Activated CD4-positive, CD25-positive, alpha-beta regulatory T cell treated with anti-CD3 and anti-CD28 coated beads, Interleukin-2, amount 50 U/mL, for 24 hours (primary cell): ENCODE results near the gene RFXANK.
"Not testable (repeated sequence)": the region's sequence is repeated elsewhere in the genome, so short reads cannot be mapped to it uniquely, and the experiment has no call there.

ENCODE experiments used
- ATAC-seq, 2 donors: fragments of 150-1000 bp; cut with Tn5 transposase; one replicate each; pipeline ENCODE4 v1.10.0; 2021; ENCODE audit warnings: mild to moderate bottlenecking in 1 of 2, moderate library complexity in 1 of 2

Gene RFXANK

GRCh38 chr19:19192078-19192882, at the start of gene RFXANK, which contains the start of gene BORCS8:
TSS of gene RFXANK (plus strand) at chr19:19192258. CDS start at chr19:19193947, 1,689 bp downstream.
TSS of gene BORCS8 (minus strand) at chr19:19192152. CDS start at chr19:19192117, 35 bp downstream.
- ATAC-seq, result peak; percentile 87 to 94

GRCh38 chr19:19142347-19142746, 49.7 kb upstream of the RFXANK start:
- no peak for ATAC-seq

- ATAC-seq, result no peak
Measured at GRCh38 chr19:19145281-19145680, 46.8 kb upstream of the RFXANK start.

- ATAC-seq, result peak; percentile 83 to 90
Measured at GRCh38 chr19:19145684-19146608, 46.1 kb upstream of the RFXANK start.

- no peak for ATAC-seq
Measured at GRCh38 chr19:19146865-19147264, 45.2 kb upstream of the RFXANK start.

GRCh38 chr19:19147344-19147743, 44.7 kb upstream of the RFXANK start:
- ATAC-seq, result no peak

- not testable (repeated sequence) for ATAC-seq
Measured at GRCh38 chr19:19148504-19148903, 43.6 kb upstream of the RFXANK start.

GRCh38 chr19:19149435-19149834, 42.6 kb upstream of the RFXANK start:
- ATAC-seq, result no peak

GRCh38 chr19:19151418-19151817, 40.6 kb upstream of the RFXANK start:
- ATAC-seq, result no peak

GRCh38 chr19:19152668-19153384, 39.2 kb upstream of the RFXANK start:
- no peak for ATAC-seq

GRCh38 chr19:19154768-19155494, 37.1 kb upstream of the RFXANK start:
- no peak for ATAC-seq

- ATAC-seq, result no peak
Measured at GRCh38 chr19:19155495-19156219, 36.4 kb upstream of the RFXANK start.

GRCh38 chr19:19157808-19158207, 34.2 kb upstream of the RFXANK start:
- no peak for ATAC-seq

GRCh38 chr19:19159534-19159933, 32.5 kb upstream of the RFXANK start:
- ATAC-seq, result no peak

GRCh38 chr19:19160461-19161035, 31.5 kb upstream of the RFXANK start:
- no peak for ATAC-seq

- no peak for ATAC-seq
Measured at GRCh38 chr19:19162495-19162894, 29.6 kb upstream of the RFXANK start.

GRCh38 chr19:19165396-19165795, 26.7 kb upstream of the RFXANK start:
- no peak for ATAC-seq

GRCh38 chr19:19167612-19168011, 24.4 kb upstream of the RFXANK start:
- ATAC-seq, result no peak

GRCh38 chr19:19169236-19170052, 22.6 kb upstream of the RFXANK start:
- no peak for ATAC-seq
